HK-2 (cell line): ENCODE data around the gene ACSF3.

ENCODE experiments used
- DNase-seq: peaks from one replicate; pipeline ENCODE4 v3.0.0-alpha.2; 2018; ENCODE audit not compliant: unreplicated experiment

Gene ACSF3

DNA sequence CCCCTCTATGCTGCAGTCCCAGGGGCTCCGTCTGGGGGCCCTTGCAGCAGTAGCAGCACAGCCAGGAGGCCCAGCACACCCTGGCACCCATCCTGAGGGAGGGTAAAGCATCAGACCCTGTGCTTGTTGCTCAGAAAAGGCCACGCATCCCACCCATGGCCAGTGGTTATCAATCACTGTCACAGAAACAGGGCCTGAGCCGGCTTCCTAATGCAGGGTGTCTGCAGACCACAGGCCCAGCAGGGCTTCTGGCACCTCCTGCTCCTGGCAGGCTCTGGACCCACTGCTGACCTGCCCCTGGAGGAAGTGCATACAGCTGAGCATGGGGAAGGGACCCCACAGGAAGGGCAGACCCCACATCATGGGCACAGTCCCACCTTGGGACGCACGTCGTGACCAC, 51.0 kb downstream of the ACSF3 start:
- DNase-seq, result no peak

DNA sequence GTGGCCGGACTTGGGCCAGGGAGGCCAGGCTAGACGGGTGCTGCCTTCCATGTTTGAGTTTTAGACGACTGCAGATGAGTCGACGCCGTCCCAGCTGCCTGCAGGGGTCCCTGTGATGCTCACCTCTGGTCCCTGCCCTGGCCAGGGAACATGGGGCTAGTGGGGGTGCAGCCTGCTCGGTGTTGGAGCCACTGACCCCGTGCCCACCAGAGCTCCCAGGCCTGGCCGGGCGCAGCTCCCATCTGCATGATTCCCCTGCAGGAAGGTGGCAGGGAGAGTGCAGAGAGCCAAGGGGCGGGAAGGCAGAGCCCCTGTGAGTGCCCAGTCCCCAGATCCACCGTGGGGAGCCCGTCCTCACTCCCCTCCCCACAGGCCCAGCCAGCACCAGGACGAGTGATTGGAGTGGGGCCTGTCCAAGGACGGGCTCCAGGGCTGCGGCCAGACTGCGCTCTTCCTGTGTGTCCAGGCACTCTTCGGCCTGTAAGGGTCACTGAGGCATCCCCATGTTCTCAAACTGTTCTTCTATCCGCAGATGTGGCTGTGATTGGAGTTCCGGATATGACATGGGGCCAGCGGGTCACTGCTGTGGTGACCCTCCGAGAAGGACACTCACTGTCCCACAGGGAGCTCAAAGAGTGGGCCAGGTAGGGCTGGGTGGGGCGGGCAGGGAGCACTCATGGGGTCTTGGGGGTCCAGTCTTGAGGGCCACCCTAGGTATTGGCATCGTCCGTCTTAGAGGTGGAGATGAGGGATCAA, 51.9 kb downstream of the ACSF3 start:
- no peak for DNase-seq

DNA sequence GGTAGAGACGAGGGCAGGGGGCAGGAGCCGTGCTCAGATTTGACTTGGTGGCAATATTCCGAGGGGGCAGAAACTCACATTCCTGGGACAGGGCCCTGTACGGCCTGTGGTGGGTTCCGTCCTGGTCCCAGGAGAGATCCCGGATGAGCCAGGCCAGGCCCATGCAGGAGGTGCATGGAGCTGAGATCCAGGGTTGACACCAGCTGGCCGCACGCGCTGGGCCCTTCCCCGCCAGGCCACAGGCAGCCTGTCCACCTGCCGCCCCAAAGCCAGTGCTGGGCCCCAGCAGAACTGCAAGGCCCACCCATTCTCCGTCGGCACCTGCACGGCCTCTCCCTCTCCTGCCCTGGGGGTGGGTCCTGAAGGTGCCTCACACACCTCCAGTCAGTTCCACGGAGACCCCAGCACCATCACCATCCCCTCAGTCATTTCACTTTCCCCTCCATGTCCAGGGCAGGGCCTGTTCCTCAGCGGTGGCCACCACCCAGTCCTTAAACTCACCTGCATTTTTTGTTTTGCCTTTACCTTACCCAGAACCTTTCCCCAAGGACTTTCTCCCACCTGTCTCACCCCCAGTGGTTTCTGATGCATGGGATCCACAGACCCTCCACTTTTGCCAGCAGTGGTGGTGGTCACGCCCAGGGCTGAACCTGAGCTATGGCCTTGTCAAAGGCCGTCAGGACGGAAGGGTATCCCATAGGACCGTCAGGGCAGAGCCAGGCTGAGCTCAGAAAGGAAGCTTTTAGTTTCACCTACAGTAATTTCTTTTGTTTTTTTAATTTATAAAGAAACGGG, 52.8 kb downstream of the ACSF3 start:
- no peak for DNase-seq

DNA sequence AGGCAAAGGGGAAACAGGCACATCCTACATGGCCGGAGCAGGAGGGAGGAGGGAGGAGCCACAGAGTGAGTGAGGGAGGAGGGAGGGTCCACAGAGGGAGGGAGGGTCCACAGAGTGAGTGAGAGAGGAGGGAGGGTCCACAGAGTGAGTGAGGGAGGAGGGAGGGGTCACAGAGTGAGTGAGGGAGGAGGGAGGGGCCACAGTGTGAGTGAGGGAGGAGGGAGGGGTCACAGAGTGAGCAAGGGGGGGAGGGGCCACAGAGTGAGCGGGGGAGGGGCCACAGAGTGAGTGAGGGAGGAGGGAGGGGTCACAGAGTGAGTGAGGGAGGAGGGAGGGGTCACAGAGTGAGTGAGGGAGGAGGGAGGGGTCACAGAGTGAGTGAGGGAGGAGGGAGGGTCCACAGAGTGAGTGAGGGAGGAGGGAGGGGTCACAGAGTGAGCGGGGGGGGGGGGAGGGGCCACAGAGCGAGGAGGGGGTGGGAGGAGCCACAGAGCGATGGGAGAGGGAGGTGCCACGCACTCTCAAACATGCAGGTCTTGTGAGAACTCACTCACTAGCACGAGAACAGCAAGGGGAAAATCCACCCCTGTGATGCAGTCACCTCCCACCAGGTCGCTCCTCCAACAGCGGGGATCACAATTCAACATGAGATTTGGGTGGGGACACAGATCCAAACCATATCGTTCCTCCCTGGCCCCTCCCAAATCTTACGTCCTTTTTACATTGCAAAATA, 53.6 kb downstream of the ACSF3 start:
- DNase-seq, result no peak

DNA sequence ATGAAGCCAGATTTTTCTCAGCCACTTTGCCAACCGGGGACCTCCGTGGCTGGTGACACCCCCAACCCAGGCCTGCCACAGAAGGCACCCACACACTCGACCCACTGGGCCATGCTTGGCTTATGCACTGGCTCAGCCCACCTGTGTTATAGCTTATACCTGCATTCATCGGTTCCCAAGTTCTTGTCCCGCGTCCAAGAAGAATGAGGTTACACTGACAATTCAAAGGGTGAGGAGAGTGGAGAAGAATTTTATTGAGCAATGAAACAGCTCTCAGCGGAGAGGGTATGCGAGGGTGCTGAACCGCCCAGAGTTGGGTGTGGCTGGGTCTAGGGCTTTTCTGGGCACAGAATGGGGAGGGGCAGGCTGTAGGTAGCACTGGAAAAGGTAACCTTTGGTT, 55.7 kb downstream of the ACSF3 start:
- no peak for DNase-seq

DNA sequence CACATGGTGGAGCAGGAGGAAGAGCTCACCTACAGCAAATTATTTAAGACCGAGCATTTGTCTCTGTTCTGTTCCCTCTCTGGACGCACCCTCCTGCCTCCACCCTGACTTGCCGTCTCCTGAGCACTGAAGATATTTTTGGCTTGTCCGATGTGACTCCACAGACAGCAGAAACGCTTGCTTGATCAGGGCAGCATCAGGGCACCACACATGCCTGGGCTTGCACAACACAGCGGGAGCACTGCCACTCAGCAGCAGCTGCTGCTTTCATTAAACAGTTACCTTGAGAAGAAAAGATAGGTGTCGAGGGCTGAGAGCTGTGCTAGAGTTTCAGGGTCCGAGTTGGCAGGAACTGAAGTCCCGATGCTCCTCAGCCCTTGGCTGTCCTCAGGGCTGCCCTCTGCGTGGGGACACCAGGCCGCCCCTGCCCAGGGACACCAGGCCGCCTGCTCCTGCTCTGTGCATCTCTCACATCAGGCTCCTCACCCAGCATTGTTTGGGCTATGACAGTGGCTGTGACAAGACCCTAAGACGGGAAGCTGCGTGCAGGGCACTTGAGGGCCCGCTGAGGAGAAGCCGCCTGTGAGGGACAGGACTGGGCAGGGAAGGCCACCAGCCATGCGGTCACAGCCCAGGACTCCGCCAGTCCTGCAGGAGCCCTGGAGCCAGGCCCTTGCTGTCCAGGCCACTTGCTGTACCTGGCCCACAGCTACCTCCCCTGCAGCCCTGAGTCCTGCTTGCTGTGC, 56.6 kb downstream of the ACSF3 start:
- no peak for DNase-seq

DNA sequence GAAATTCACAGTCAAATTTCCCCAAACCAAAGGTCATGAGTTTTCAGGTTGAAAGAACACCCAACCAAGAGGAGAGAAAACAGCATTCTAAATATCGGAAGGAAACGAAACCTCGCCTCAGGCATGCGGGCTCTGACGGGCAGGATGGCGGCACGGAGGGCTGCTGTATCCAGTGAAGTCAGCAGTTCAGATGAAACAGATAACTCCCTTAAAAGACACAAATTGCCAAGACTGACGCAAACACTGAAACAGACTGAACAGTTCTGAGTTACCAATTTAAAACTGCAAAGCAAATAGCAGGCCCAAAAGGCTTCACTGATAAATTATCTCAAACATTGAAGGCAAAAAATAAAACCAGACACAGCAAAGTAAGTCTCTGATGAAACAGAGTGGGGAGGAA, 57.3 kb downstream of the ACSF3 start:
- DNase-seq, result no peak

DNA sequence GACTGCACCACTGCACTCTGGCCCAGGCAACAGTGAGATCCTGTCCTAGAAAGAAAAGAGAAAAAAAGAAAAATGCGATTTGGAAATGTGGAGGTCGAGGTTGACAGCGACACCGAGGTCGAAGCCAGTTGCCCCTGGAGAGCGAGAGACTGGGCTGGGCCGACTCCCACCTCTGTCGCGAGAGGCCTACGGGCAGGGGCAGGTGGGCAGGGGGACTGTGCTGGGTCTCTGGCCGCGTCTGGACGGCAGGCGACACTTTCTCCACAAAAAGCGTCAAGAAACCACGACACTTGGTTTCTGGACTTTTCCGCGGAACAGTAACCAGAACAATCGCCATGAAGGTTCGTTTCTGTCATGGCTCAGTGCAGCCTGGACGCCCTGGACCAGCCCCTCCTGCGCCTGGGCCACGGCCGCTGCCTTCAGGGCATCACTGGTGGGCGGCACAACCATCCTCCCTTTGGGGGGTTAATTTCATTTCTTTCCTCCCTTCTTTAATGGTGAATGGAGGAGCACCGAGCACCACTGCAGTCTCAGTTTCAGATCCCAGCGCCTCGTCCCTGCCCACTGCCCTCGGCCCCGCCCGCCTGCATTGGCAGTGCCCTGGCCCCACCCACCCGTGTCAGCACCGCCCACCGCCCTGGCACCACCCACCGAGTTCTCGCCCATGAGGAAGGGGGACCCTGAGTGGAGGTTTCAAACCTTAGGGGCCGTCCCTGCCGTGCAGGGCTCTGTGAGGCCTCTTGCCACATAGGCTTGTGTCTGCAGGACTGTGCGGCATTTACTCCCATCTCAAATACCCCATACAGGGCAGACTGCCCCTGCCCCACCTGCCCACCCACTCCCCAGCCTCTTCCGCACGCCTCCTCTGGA, 59.4 kb downstream of the ACSF3 start:
- DNase-seq, result no peak

DNA sequence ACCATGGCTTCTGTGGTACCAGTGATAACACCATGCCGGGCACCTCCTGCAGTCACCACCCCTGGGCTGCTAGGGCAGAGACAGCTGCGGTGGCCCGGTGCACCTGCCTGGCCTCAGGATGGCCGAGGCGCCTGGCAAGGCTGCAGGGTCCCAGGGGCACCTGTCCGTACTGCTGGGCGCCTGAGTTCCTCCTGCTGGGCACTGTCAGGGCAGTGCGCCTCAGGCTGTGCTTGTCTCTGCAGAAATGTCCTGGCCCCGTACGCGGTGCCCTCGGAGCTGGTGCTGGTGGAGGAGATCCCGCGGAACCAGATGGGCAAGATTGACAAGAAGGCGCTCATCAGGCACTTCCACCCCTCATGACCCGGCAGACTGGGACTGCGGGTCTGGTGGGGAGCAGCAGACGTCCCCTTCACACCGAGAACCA, 60.2 kb downstream of the ACSF3 start:
- no peak for DNase-seq

DNA sequence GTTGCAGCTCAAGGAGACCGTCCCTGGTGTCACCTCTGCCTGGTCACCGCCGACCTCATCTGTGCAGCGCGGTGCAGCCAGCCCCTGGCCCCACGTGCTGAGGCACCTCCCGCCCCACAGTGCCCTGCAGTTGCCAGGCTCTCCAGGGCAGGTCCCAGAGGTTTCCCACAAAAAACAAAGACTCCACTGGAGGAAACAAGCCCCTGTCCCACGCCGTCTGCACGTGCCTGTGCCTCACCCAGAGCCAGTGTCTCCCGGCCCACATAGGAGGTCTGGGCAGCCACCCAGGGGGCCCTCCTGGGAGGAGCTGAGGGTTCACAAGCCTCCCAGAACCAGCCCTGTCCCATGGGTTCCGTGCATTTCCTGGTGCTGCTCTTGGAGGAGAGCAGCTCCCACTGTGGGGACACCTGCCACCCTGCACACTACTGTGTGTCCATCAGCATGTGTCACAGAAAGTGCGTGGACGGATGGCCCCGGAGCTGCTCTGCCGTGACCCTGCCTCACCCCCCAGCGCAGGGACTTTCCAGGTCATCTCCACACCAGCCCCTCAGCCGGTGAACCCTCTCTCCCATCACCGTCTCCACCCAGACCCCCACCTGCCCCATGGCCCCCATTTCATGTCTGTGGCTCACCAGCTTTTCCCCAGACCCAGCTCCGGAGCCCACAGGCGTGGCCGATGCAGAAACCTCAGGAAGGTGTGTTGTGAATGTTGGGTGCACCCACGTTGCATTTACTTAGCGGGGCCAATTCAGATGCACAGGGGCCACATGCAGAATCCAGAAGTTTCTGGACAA, 60.9 kb downstream of the ACSF3 start:
- DNase-seq, result no peak

DNA sequence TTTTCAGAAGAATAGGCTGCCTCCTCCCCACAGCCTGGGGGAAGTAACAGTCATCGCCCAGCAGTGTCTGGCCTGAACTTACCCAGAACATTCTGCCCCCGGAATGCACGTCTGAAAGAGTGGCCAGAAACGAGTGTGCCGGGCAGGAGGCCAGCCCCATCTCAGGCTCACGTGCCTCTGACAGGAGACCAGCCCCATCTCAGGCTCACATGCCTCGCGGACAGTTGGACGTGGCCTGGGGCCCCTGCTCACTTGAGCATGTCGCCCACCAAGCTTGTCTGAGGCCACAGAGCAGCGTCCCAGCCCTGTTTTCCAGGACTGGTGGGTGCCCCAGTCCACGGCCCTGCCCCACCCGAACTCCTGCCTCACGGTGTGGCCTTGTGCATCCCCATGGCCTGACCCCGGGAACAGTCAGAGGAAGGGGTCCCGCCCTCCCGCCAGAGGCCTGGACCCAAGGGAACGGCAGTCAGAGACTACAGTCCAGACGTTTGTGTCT, 61.6 kb downstream of the ACSF3 start:
- DNase-seq, result peak; percentile 71

DNA sequence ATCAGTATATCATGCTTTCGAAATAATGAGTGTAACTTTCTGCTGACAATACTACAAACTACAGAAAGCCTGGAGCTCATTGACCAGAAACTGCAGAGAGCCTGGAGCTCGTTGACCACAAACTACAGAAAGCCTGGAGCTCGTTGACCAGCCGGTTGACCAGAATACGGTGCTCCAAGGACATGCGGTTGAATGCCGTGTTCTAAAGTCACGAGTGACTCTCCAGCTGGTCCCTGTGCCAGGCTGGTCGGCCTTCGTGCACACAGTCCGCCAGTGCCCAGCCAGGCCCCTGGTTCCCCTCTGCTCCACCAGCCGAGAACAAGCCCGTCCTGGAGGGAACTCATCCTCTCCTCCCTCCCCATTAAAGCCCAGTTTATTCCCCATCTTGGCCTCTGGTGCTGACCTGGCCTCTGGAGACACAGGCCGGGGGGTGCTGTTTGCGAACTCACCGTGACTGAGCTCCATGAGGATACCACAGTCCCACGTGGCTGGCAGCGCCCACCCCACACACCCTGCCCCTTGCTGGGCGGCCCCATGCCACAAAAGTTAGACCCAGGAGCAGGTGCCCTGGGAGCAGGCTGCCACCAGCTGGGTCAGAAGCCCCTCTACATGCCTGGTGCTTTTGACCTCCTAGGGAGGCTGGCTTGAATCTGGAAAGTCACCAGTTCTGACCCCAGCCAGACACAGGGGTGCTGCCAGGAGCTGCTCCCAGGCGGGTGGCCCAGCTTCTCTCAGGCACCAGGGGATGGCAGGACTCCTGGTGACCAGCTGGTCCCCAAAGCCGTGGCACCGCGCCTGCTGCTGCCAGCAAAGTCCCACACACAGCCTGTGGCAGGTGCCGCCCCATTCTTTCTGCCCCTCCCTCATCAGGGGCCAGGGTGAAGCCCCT, 62.4 kb downstream of the ACSF3 start:
- DNase-seq, result peak; percentile 21

DNA sequence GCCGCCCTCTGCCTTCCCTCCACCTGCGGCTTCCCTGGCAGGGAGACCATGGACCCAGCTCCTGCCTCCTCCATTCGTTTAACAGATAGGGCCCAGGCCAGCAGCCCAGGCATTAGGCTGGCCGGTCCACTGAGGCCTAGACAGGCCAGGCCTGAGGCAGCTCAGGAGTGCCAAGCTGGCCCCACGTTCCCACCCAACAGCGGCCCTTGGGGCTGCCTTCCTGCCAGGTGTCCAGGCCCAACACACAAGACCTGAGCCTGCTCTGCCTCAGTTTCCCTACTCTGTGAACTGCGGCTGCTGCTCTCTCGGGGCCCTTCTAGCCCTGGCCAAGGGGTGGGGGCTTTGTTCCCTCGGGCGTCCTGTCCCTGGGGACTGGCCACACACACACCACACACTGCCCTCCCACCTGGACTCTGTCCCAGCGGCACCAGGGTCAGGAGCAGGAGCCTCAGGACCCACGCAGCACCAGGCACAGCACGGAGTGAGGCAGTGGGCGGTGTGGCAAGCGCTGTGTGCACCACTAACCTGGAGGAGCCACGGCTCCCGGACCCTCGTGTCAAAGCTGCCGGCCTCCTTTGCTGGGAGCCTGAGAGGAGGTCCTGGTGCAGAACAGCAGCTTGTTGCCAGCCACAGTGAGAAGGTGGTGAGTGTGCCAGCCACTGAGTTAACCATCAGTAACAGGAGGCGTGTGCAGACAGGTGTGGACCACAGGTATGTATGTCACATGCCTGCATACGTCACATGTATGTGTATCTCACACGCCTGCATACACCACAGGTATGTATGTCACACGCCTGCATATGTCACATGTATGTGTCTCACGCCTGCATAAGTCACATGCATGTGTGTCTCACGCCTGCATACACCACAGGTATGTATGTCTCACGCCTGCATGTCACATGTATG, 63.3 kb downstream of the ACSF3 start:
- no peak for DNase-seq

DNA sequence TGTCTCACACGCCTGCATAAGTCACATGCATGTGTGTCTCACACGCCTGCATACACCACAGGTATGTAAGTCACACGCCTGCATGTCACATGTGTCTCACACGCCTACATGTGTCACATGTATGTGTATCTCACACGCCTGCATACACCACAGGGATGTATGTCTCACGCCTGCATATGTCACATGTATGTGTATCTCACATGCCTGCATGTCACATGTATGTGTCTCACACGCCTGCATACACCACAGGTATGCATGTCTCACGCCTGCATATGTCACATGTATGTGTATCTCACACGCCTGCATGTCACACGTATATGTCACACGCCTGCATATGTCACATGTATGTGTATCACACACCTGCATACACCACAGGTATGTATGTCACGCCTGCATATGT, 64.1 kb downstream of the ACSF3 start:
- no peak for DNase-seq

DNA sequence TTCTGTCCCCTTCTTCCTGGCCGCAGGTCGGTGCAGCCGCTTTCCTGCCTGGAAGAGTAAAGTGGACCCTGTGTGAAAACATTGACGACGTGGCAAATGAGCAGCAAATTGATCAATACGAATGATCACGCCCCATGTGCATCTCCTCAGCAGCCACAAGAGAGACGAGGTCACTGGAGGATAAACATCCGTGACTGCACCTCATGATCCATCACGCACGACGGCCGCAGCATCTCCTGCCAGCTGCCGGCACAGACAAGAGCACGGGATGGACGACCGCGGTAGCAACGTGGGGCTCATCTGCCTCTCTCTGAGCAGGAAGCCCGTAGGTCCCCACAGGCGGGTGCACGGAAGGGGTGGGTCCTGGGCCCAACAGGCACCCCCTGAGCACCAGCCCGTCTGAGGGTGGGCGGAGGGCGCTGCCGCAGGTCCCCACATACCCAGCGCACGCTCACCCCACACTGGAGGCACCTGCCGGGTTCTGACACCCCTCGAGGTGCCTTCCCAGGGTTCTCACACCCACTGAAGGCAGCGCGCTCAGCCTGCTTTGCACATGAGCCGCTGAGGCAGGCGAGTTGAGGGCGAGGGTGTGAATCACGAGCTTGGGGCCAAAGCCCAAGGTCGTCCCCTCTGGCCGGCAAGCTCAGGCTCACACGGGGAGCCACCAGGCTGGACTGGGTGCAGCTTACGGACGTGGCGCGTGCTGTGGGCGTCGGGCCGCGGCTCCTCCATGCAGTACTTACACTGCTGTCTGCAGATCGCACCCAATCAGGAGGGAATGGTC, 65.6 kb downstream of the ACSF3 start:
- no peak for DNase-seq

DNA sequence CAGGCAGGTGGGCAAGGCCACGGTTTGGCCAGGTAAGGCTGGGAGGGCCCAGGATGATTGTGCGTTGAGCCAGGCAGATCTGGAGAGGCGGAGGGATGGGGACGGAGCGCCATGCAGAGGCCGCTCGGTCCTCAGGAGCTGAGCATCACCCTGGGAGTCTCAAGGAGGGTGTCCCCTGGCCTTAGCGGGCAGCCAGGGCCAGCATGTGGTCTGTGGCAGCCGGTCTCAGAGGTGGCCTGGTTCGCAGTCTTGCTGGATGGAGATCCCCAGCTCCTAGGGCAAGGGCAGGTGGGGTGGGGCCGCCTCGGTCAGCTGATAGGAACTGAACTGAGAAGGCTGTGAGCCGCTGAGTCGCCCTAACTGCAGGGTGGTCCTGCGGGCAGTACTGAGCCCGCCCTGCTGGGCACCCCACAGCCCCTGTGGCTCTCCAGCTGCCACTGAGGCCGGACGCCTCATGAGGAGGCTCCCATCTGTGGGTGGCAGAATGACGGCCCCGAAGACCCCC, 66.2 kb downstream of the ACSF3 start:
- DNase-seq, result no peak
